Measurements from ENCODE around the gene HAND1.

GRCh38 chr5:154503698-154504039 is 25.6 kb upstream of the HAND1 start:
- no peak for TF ChIP-seq CTCF (IDR thresholded peaks at IDR 0.05)
- no peak for TF ChIP-seq POLR2A (IDR thresholded peaks at IDR 0.05)

All from testis (tissue), 2 donors.